Sigmoid colon (tissue), 7 donors: ENCODE results near the gene RPTOR. TPM values are rescaled to one million over a fixed set of nuclear protein-coding genes. Genes with fewer than 3 reads are reported as not detected.

Experiments used
- DNase-seq: peaks from one replicate; pipeline ENCODE4 v3.0.0-alpha.2; 2019
- H3K27ac ChIP-seq, 4 donors: fragments of 200-600 bp; sonication (generic); one replicate each; pipeline ENCODE4 v1.5.1; 2016 to 2019; ENCODE audit warnings: mild to moderate bottlenecking in 1 of 4
- H3K27me3 ChIP-seq, 3 donors: fragments of 200-600 bp; sonication (generic); one replicate each; pipeline ENCODE4 v1.5.1; 2019; ENCODE audit warnings: mild to moderate bottlenecking in 1 of 3
- H3K36me3 ChIP-seq, 4 donors: fragments of 200-600 bp; sonication (generic); one replicate each; pipeline ENCODE4 v1.5.1; 2016 to 2019
- H3K4me1 ChIP-seq, 4 donors: fragments of 200-600 bp; sonication (generic); one replicate each; pipeline ENCODE4 v1.5.1; 2017 to 2019
- H3K4me3 ChIP-seq, 4 donors: fragments of 200-600 bp; sonication (generic); one replicate each; pipeline ENCODE4 v1.5.1; 2017 to 2019; ENCODE audit warnings: mild to moderate bottlenecking in 2 of 4, moderate library complexity in 1 of 4
- H3K9me3 ChIP-seq, 4 donors: fragments of 200-600 bp in 3 of 4; sonication (generic) in 3 of 4; one replicate each; pipeline versions ENCODE4 v1.5.1 to v1.6.1; 2013 to 2019
- CTCF ChIP-seq, 4 experiments: fragments of 450-650 bp in 3 of 4; fragments of 200-600 bp in 1 of 4; IDR thresholded peaks; one replicate each; pipeline ENCODE4 v1.5.1; 2016 to 2019; ENCODE audit warnings: antibody characterized with exemption in 4 of 4, mild to moderate bottlenecking in 3 of 4, moderate library complexity in 2 of 4
- EP300 ChIP-seq, 4 donors: sonication (generic); formaldehyde crosslinking; IDR thresholded peaks; one replicate each; pipeline ENCODE4 v1.6.1; 2017; ENCODE audit warnings: antibody characterized with exemption in 4 of 4
- POLR2A ChIP-seq, 2 donors: fragments of 450-650 bp; IDR thresholded peaks; one replicate each; pipeline ENCODE4 v1.6.1; 2016; ENCODE audit warnings: antibody characterized with exemption in 2 of 2, mild to moderate bottlenecking in 2 of 2, moderate library complexity in 2 of 2
- POLR2AphosphoS5 ChIP-seq, 4 donors: sonication (generic); formaldehyde crosslinking; IDR thresholded peaks; one replicate each; pipeline ENCODE4 v1.6.1; 2017; ENCODE audit warnings: antibody characterized with exemption in 4 of 4
- WGBS, 2 donors: extraction: QIAGEN DNeasy Blood & Tissue Kit; methylation state at CpG; one replicate each; pipeline ENCODE4 v1.1.7; 2013; 5-methylcytosine and 5-hydroxymethylcytosine counted together
- intact Hi-C: fragments of 100-400 bp; cut with DNase I; formaldehyde crosslinking; loops from one replicate; pipeline ENCODE4 v1.15.1; 2023
- polyA plus RNA-seq, 3 donors: library from polyadenylated mRNA; stranded (reverse); fragments of 200-250 nt; gene quantifications; one replicate each; pipeline ENCODE4 v1.2.3, GENCODE V29; 2013
- total RNA-seq, 4 donors: library from RNA; depleted of rRNA; stranded (reverse); fragments of >200 nt; gene quantifications; one replicate each; pipeline ENCODE4 v1.1.0, GENCODE V29; 2016
- donor health status: healthy with polysubstance abuse.
- donor health status: Bipolar disorder and iron deficiency.
- donor health status: healthy.

The RPTOR gene
- total and polyA plus RNA-seq, 7 donors: 3.7 to 68.7 (median 22.9) TPM

- 97 to 99% methylated on average over 12 of the region's 12 CpGs for WGBS, 2 donors
- H3K36me3 ChIP-seq: peaks cover 0 to 34% (median 5%) of the 10 kb centered on the region in 4 donors
- H3K27me3 ChIP-seq: no peaks in the 10 kb centered on the region
- no peaks in the 10 kb centered on the region for H3K9me3 ChIP-seq
- H3K4me3 ChIP-seq: no peak overlapping the region
- H3K27ac ChIP-seq: no peak overlapping the region
- intact Hi-C loops: no loop called here
- TF ChIP-seq POLR2A (IDR thresholded peaks at IDR 0.05) (no peak), EP300 (IDR thresholded peaks at IDR 0.05) (no peak), POLR2AphosphoS5 (IDR thresholded peaks at IDR 0.05) (no peak), CTCF (IDR thresholded peaks at IDR 0.05) (no peak)
- DNase-seq: peak; percentile 20
- H3K4me1 ChIP-seq: no peaks in the 10 kb centered on the region
These were observed 304.5 kb downstream of the RPTOR start for GRCh38 chr17:80849119-80849518.

- WGBS, 2 donors: 91 to 92% methylated on average over 9 of the region's 9 CpGs
- H3K27ac ChIP-seq: no peak overlapping the region
- no peaks in the 10 kb centered on the region for H3K4me1 ChIP-seq
- H3K9me3 ChIP-seq: no peaks in the 10 kb centered on the region
- TF ChIP-seq EP300 (IDR thresholded peaks at IDR 0.05) (no peak), CTCF (IDR thresholded peaks at IDR 0.05) (no peak), POLR2A (IDR thresholded peaks at IDR 0.05) (no peak), POLR2AphosphoS5 (IDR thresholded peaks at IDR 0.05) (no peak)
- no peak overlapping the region for H3K4me3 ChIP-seq
- peak; percentile 41 for DNase-seq
- no peaks in the 10 kb centered on the region for H3K27me3 ChIP-seq
- H3K36me3 ChIP-seq: peaks cover 0 to 34% (median 5%) of the 10 kb centered on the region in 4 donors
- intact Hi-C loops: no loop called here
These were observed 305.5 kb downstream of the RPTOR start for GRCh38 chr17:80850109-80850508.

GRCh38 chr17:80850817-80851216, 306.2 kb downstream of the RPTOR start:
- peak; percentile 28 for DNase-seq
- Histone ChIP-seq H3K27me3 (no peaks in the 10 kb centered on the region), H3K27ac (no peak overlapping the region), H3K9me3 (no peaks in the 10 kb centered on the region), H3K4me3 (no peak overlapping the region), H3K36me3 (peaks cover 0 to 34% (median 5%) of the 10 kb centered on the region in 4 donors), H3K4me1 (peaks cover 0 to 5% (median 2%) of the 10 kb centered on the region in 4 donors)
- 79 to 81% methylated on average over 6 of the region's 6 CpGs for WGBS, 2 donors
- intact Hi-C loops: no loop called here
- no peak for TF ChIP-seq CTCF (IDR thresholded peaks at IDR 0.05)
- TF ChIP-seq POLR2AphosphoS5 (IDR thresholded peaks at IDR 0.05): no peak
- no peak for TF ChIP-seq POLR2A (IDR thresholded peaks at IDR 0.05)
- no peak for TF ChIP-seq EP300 (IDR thresholded peaks at IDR 0.05)

GRCh38 chr17:80851277-80851925, 306.8 kb downstream of the RPTOR start:
- DNase-seq: peak; percentile 50
- intact Hi-C loops: no loop called here
- Histone ChIP-seq H3K36me3 (peaks cover 0 to 29% (median 4%) of the 10 kb centered on the region in 4 donors), H3K9me3 (no peaks in the 10 kb centered on the region), H3K27ac (no peak overlapping the region), H3K4me1 (peaks cover 0 to 10% (median 5%) of the 10 kb centered on the region in 4 donors), H3K27me3 (no peaks in the 10 kb centered on the region), H3K4me3 (no peak overlapping the region)
- TF ChIP-seq CTCF (IDR thresholded peaks at IDR 0.05): no peak
- TF ChIP-seq POLR2AphosphoS5 (IDR thresholded peaks at IDR 0.05): no peak
- no peak for TF ChIP-seq EP300 (IDR thresholded peaks at IDR 0.05)
- TF ChIP-seq POLR2A (IDR thresholded peaks at IDR 0.05): no peak
- WGBS, 2 donors: 90 to 92% methylated on average over 17 of the region's 17 CpGs
